H1 (cell line): ENCODE results near the gene SLC16A11. TPM values are rescaled to one million over a fixed set of nuclear protein-coding genes. Genes with fewer than 3 reads are reported as not detected.

ENCODE experiments used
- CTCF ChIA-PET: fragments of 300-600 bp; sonication (Branson Sonifier 250); formaldehyde crosslinking; loops from one replicate; lab custom pipeline; 2021; ENCODE audit not compliant: partially characterized antibody; lab: Charles Lee
- POLR2A ChIA-PET: fragments of 300-600 bp; sonication (Branson Sonifier 250); formaldehyde crosslinking; loops from one replicate; lab custom pipeline; 2021; ENCODE audit warnings: inconsistent platforms; ENCODE audit not compliant: partially characterized antibody; lab: Charles Lee
- DNase-seq, 2 experiments: peaks; one replicate each; pipeline versions ENCODE4 v3.0.0 to v3.0.0-alpha.2; 2010 to 2022; ENCODE audit warnings: low spot score in 2 of 2, low read depth in 1 of 2, mixed read lengths in 1 of 2
- FAIRE-seq: peaks from 2 replicates; lab custom pipeline; 2011; peaks lifted over from hg19 to GRCh38; lab: Jason Lieb, UNC
- H2AFZ ChIP-seq: 2 replicates; pipeline ENCODE4 v1.8.1; 2012; ENCODE audit warnings: low read length, inconsistent platforms
- H2AK5ac ChIP-seq: 2 replicates; pipeline ENCODE4 v1.6.1; 2013; ENCODE audit warnings: low read depth, low read length
- H2BK120ac ChIP-seq: replicated peaks from 2 replicates; pipeline ENCODE3; 2013; ENCODE audit warnings: low read depth, low read length, inconsistent platforms
- H2BK12ac ChIP-seq: 2 replicates; pipeline ENCODE4 v1.6.1; 2013; ENCODE audit warnings: low read depth, low read length
- H2BK15ac ChIP-seq: 2 replicates; pipeline ENCODE4 v1.6.1; 2013; ENCODE audit warnings: low read length
- H2BK20ac ChIP-seq: 2 replicates; pipeline ENCODE4 v1.6.1; 2013; ENCODE audit warnings: low read length
- H2BK5ac ChIP-seq: 2 replicates; pipeline ENCODE4 v1.6.1; 2013; ENCODE audit warnings: low read depth, low read length
- H3K14ac ChIP-seq: 2 replicates; pipeline ENCODE4 v1.6.1; 2013; ENCODE audit warnings: inconsistent platforms; ENCODE audit not compliant: insufficient read length
- H3K18ac ChIP-seq: 2 replicates; pipeline ENCODE4 v1.6.1; 2013; ENCODE audit warnings: low read length; ENCODE audit errors: extremely low read depth
- H3K23ac ChIP-seq: 2 replicates; pipeline ENCODE4 v1.6.1; 2013; ENCODE audit warnings: inconsistent platforms; ENCODE audit not compliant: insufficient read length
- H3K23me2 ChIP-seq: 2 replicates; pipeline ENCODE4 v1.6.1; 2013; ENCODE audit warnings: low read depth, low read length
- H3K27ac ChIP-seq: 2 replicates; pipeline ENCODE4 v1.6.1; 2011; ENCODE audit warnings: low read depth, low read length, inconsistent platforms
- H3K27me3 ChIP-seq, 4 experiments: replicated peaks in 1 of 4; 1 replicate in 1 of 4; 2 replicates in 3 of 4; pipeline versions ENCODE4 v1.6.1 to v1.8.1; 2011 to 2013; ENCODE audit warnings: low read length in 3 of 4, mild to moderate bottlenecking in 3 of 4, inconsistent platforms in 2 of 4, mixed read lengths in 2 of 4, moderate library complexity in 1 of 4; ENCODE audit not compliant: control insufficient read depth in 3 of 4, insufficient read depth in 3 of 4; ENCODE audit errors: extremely low read depth in 1 of 4
- H3K36me3 ChIP-seq, 4 experiments: 2 replicates each; pipeline versions ENCODE4 v1.6.1 to v1.8.1; 2011 to 2013; ENCODE audit warnings: mild to moderate bottlenecking in 4 of 4, low read length in 3 of 4, moderate library complexity in 2 of 4, control low read depth in 1 of 4, inconsistent platforms in 1 of 4; ENCODE audit not compliant: insufficient read depth in 4 of 4, control insufficient read depth in 2 of 4
- H3K4ac ChIP-seq: replicated peaks from 2 replicates; pipeline ENCODE3; 2013; ENCODE audit warnings: low read length, low read depth, mixed read lengths, inconsistent platforms; ENCODE audit not compliant: insufficient read length
- H3K4me1 ChIP-seq, 4 experiments: replicated peaks in 1 of 4; 1 replicate in 1 of 4; 2 replicates in 3 of 4; pipeline versions ENCODE4 v1.6.1 to v1.8.1; 2011 to 2013; ENCODE audit warnings: low read length in 3 of 4, inconsistent platforms in 2 of 4, mixed read lengths in 1 of 4; ENCODE audit not compliant: insufficient read depth in 4 of 4, control insufficient read depth in 3 of 4
- H3K4me2 ChIP-seq, 2 experiments: 2 replicates each; pipeline versions ENCODE4 v1.6.1 to v1.8.1; 2011 to 2013; ENCODE audit warnings: low read depth in 2 of 2, low read length in 2 of 2, control low read depth in 1 of 2, inconsistent platforms in 1 of 2, mild to moderate bottlenecking in 1 of 2; ENCODE audit not compliant: insufficient read depth in 1 of 2
- H3K4me3 ChIP-seq, 4 experiments: fragments of 200-600, 300-600 bp in 1 of 4; sonication (generic), shearing (Covaris generic), sonication (Bioruptor Twin) in 1 of 4; 2 replicates each; pipeline versions ENCODE4 v1.5.1 to v1.8.1; 2011 to 2016; ENCODE audit warnings: low read length in 4 of 4, low read depth in 3 of 4, control low read depth in 2 of 4, inconsistent platforms in 2 of 4, mild to moderate bottlenecking in 2 of 4, mixed read lengths in 1 of 4, moderate library complexity in 1 of 4; ENCODE audit not compliant: insufficient read depth in 2 of 4; ENCODE audit errors: extremely low read depth in 1 of 4
- H3K56ac ChIP-seq: replicated peaks from 2 replicates; pipeline ENCODE3; 2013; ENCODE audit warnings: low read depth, mild to moderate bottlenecking, mixed read lengths, low read length, inconsistent platforms; ENCODE audit not compliant: insufficient read length
- H3K79me1 ChIP-seq: 2 replicates; pipeline ENCODE4 v1.6.1; 2013; ENCODE audit warnings: low read depth, low read length, control low read depth
- H3K79me2 ChIP-seq, 2 experiments: 2 replicates each; pipeline versions ENCODE4 v1.6.1 to v1.8.1; 2012 to 2013; ENCODE audit warnings: low read length in 2 of 2, mild to moderate bottlenecking in 2 of 2, inconsistent platforms in 1 of 2; ENCODE audit not compliant: insufficient read depth in 2 of 2, control insufficient read depth in 1 of 2
- H3K9ac ChIP-seq, 4 experiments: replicated peaks in 1 of 4; 1 replicate in 1 of 4; 2 replicates in 3 of 4; pipeline versions ENCODE4 v1.6.1 to v1.8.1; 2011 to 2013; ENCODE audit warnings: low read depth in 3 of 4, low read length in 3 of 4, control low read depth in 2 of 4, mild to moderate bottlenecking in 2 of 4, moderate library complexity in 2 of 4, inconsistent platforms in 1 of 4; ENCODE audit errors: extremely low read depth in 1 of 4
- H3K9me3 ChIP-seq, 2 experiments: 2 replicates each; pipeline versions ENCODE4 v1.6.1 to v1.8.1; 2012 to 2013; ENCODE audit warnings: mild to moderate bottlenecking in 2 of 2, moderate library complexity in 2 of 2, control low read depth in 1 of 2, inconsistent platforms in 1 of 2, low read depth in 1 of 2, low read length in 1 of 2, mixed read lengths in 1 of 2; ENCODE audit not compliant: insufficient read depth in 2 of 2
- H4K20me1 ChIP-seq, 2 experiments: replicated peaks in 1 of 2; 2 replicates each; pipeline versions ENCODE3 to v1.8.1; 2011 to 2013; ENCODE audit warnings: inconsistent platforms in 2 of 2, low read length in 2 of 2, mild to moderate bottlenecking in 1 of 2; ENCODE audit not compliant: insufficient read depth in 2 of 2, control insufficient read depth in 1 of 2
- H4K5ac ChIP-seq: 2 replicates; pipeline ENCODE4 v1.6.1; 2013; ENCODE audit warnings: low read length, low read depth, mixed read lengths, inconsistent platforms; ENCODE audit not compliant: insufficient read length
- H4K8ac ChIP-seq: 2 replicates; pipeline ENCODE4 v1.8.0; 2013; ENCODE audit warnings: mild to moderate bottlenecking, moderate library complexity, low read length, inconsistent platforms; ENCODE audit not compliant: insufficient read depth; ENCODE audit errors: extremely low read depth
- H4K91ac ChIP-seq: replicated peaks from 2 replicates; pipeline ENCODE3; 2013; ENCODE audit warnings: low read length, mixed read lengths, inconsistent platforms; ENCODE audit not compliant: insufficient read length
- CEBPB ChIP-seq: IDR thresholded peaks from 2 replicates; pipeline ENCODE4 v1.6.1; 2012; ENCODE audit warnings: low read depth, low read length
- POLR2AphosphoS5 ChIP-seq: IDR thresholded peaks from 2 replicates; pipeline ENCODE4 v1.6.1; 2011; ENCODE audit warnings: low read depth, low read length
- SIN3A ChIP-seq, 2 experiments: IDR thresholded peaks in 1 of 2; conservative IDR thresholded peaks in 1 of 2; 2 replicates each; pipeline ENCODE4 v1.6.1; 2011 to 2012; ENCODE audit warnings: low read length in 2 of 2, improper control_type of control experiment in 1 of 2, low read depth in 1 of 2, mild to moderate bottlenecking in 1 of 2
- SP4 ChIP-seq: IDR thresholded peaks from 2 replicates; pipeline ENCODE4 v1.6.1; 2012; ENCODE audit warnings: low read length, inconsistent platforms
- WGBS, 2 experiments: shearing (Covaris generic) in 1 of 2; methylation state at CpG; one replicate each; pipeline versions ENCODE4 v1.1.6 to v1.1.7; 2013 to 2015; ENCODE audit warnings: low lambda C conversion rate in 2 of 2, mixed read lengths in 2 of 2, inconsistent platforms in 1 of 2, low coverage in 1 of 2, missing lambda C conversion rate in 1 of 2; ENCODE audit not compliant: insufficient replicate concordance in 2 of 2, insufficient coverage in 1 of 2, insufficient read length in 1 of 2; ENCODE audit errors: extremely low coverage in 1 of 2, missing lambda C conversion rate in 1 of 2; 5-methylcytosine and 5-hydroxymethylcytosine counted together
- polyA plus RNA-seq, 7 experiments: library from polyadenylated mRNA; depleted of rRNA in 3 of 7; stranded (reverse) in 5 of 7; unstranded in 2 of 7; fragments of >200 nt in 5 of 7; fragments of 200-250 nt in 2 of 7; gene quantifications; 1 replicate in 5 of 7; 2 replicates in 1 of 7; 4 replicates in 1 of 7; pipeline versions ENCODE4 v1.2.1 to v1.2.3, GENCODE V29; 2011 to 2013; ENCODE audit warnings: missing spikeins in 2 of 7, mixed read lengths in 2 of 7
- total RNA-seq: library from RNA; stranded (reverse); fragmentation: NEBNext Ultra II Directional; extraction: Animal tissue kit (Norgen Biotek cat#: 25700); gene quantifications from 2 replicates; pipeline ENCODE4 v1.2.1, GENCODE V29; 2021

SLC16A11 gene
- total and polyA plus RNA-seq, 2 of the 8 experiments (the other 6 are each of a cell fraction or from before 2014, with no cell fraction given): 0.35 to 0.39 TPM

GRCh38 chr17:7056386-7056785 is 12.5 kb upstream of the SLC16A11 start:
- no peak overlapping the region for H3K56ac ChIP-seq
- no peak overlapping the region for H2AFZ ChIP-seq
- H2AK5ac ChIP-seq: no peak overlapping the region
- H2BK20ac ChIP-seq: no peak overlapping the region
- no peak overlapping the region for H3K18ac ChIP-seq
- H3K4me1 ChIP-seq: no peaks in the 10 kb centered on the region; a peak in 1 of 7 replicates
- H3K27me3 ChIP-seq: no peaks in the 10 kb centered on the region
- DNase-seq (no peak), FAIRE-seq (no peak)
- H3K14ac ChIP-seq: no peak overlapping the region
- no peaks in the 10 kb centered on the region for H4K20me1 ChIP-seq
- H4K5ac ChIP-seq: no peak overlapping the region
- 97% methylated on average over 4 of the region's 4 CpGs; no CpG with 5 or more reads in 1 of the 2 experiments for WGBS, 2 experiments
- H4K8ac ChIP-seq: no peak overlapping the region
- H3K23ac ChIP-seq: no peak overlapping the region
- H3K36me3 ChIP-seq: no peaks in the 10 kb centered on the region
- no peaks in the 10 kb centered on the region for H3K79me1 ChIP-seq
- CTCF ChIA-PET: interaction anchor here (0.6 to 17.5 kb wide), 2 partner anchors 84 to 974 kb away, joined by 3 to 434 read pairs; no protein-coding TSS in a partner anchor
- no peak overlapping the region for H2BK5ac ChIP-seq
- H2BK12ac ChIP-seq: no peak overlapping the region
- H3K4ac ChIP-seq: no peak overlapping the region
- H3K79me2 ChIP-seq: no peaks in the 10 kb centered on the region
- H4K91ac ChIP-seq: no peak overlapping the region
- H3K4me3 ChIP-seq: no peak overlapping the region
- H2BK120ac ChIP-seq: no peak overlapping the region
- no peaks in the 10 kb centered on the region for H3K9me3 ChIP-seq
- POLR2A ChIA-PET: interaction anchor here (0.7 to 1.0 kb wide), 2 partner anchors 44 to 118 kb away, joined by 3 to 4 read pairs; no protein-coding TSS in a partner anchor
- no peak overlapping the region for H2BK15ac ChIP-seq
- no peak overlapping the region for H3K4me2 ChIP-seq
- H3K23me2 ChIP-seq: no peaks in the 10 kb centered on the region
- H3K9ac ChIP-seq: no peak overlapping the region
- H3K27ac ChIP-seq: no peak overlapping the region
- TF ChIP-seq POLR2AphosphoS5: no peak
- TF ChIP-seq SIN3A (conservative IDR thresholded peaks at IDR 0.05 in 1 of 2, IDR thresholded peaks at IDR 0.05 in 1 of 2; ENCODE audit: low read depth in 1 of 2, low read length in 2 of 2): no peak
- no peak for TF ChIP-seq CEBPB
- no peak for TF ChIP-seq SP4
